Kidney glomerular epithelial cell (primary cell): Measurements from ENCODE around the gene FHIT.

Source experiments
- DNase-seq: peaks from one replicate; lab custom pipeline; 2025; lab: John Stamatoyannopoulos, UW

Gene FHIT

GRCh38 chr3:59996056-59996455 lies 1255.2 kb downstream of the FHIT start:
- no peak for DNase-seq

- DNase-seq: no peak
Observed at GRCh38 chr3:59995563-59995962, 1255.7 kb downstream of the FHIT start.

GRCh38 chr3:59994732-59995304 lies 1256.4 kb downstream of the FHIT start:
- no peak for DNase-seq

- DNase-seq: no peak
Observed at GRCh38 chr3:59992578-59992977, 1258.7 kb downstream of the FHIT start.

GRCh38 chr3:59990915-59991314 lies 1260.3 kb downstream of the FHIT start:
- DNase-seq: no peak

GRCh38 chr3:59982510-59982909 lies 1268.7 kb downstream of the FHIT start:
- DNase-seq: no peak

GRCh38 chr3:59981377-59981776 lies 1269.9 kb downstream of the FHIT start:
- DNase-seq: no peak

- no peak for DNase-seq
Observed at GRCh38 chr3:59980576-59980975, 1270.7 kb downstream of the FHIT start.

- no peak for DNase-seq
Observed at GRCh38 chr3:59979542-59979941, 1271.7 kb downstream of the FHIT start.

GRCh38 chr3:59978979-59979378 lies 1272.3 kb downstream of the FHIT start:
- no peak for DNase-seq

- DNase-seq: no peak
Observed at GRCh38 chr3:59970796-59971195, 1280.5 kb downstream of the FHIT start.

GRCh38 chr3:59970376-59970775 lies 1280.9 kb downstream of the FHIT start:
- DNase-seq: no peak

GRCh38 chr3:59968513-59969045 lies 1282.7 kb downstream of the FHIT start:
- no peak for DNase-seq

- no peak for DNase-seq
Observed at GRCh38 chr3:59963676-59964075, 1287.6 kb downstream of the FHIT start.

GRCh38 chr3:59957150-59957549 lies 1294.1 kb downstream of the FHIT start:
- no peak for DNase-seq

GRCh38 chr3:59953104-59953503 lies 1298.1 kb downstream of the FHIT start:
- DNase-seq: no peak

GRCh38 chr3:59949311-59949710 lies 1301.9 kb downstream of the FHIT start:
- DNase-seq: no peak

- no peak for DNase-seq
Observed at GRCh38 chr3:59946401-59946800, 1304.9 kb downstream of the FHIT start.

GRCh38 chr3:59940718-59941117 lies 1310.5 kb downstream of the FHIT start:
- no peak for DNase-seq

GRCh38 chr3:59939826-59940426 lies 1311.3 kb downstream of the FHIT start:
- no peak for DNase-seq

GRCh38 chr3:59938828-59939227 lies 1312.4 kb downstream of the FHIT start:
- DNase-seq: no peak

- no peak for DNase-seq
Observed at GRCh38 chr3:59937201-59937600, 1314.1 kb downstream of the FHIT start.

GRCh38 chr3:59936472-59936871 lies 1314.8 kb downstream of the FHIT start:
- no peak for DNase-seq

- DNase-seq: no peak
Observed at GRCh38 chr3:59935025-59935424, 1316.2 kb downstream of the FHIT start.
